Hindlimb muscle (tissue), 1 donor: ENCODE results near the gene OR3A3. TPM values are rescaled to one million over a fixed set of nuclear protein-coding genes. Genes with fewer than 3 reads are reported as not detected.

ENCODE experiments used
- DNase-seq: peaks from one replicate; pipeline ENCODE4 v3.0.0-alpha.2; 2013
- polyA plus RNA-seq: library from polyadenylated mRNA; unstranded; fragments of 120-200 nt; gene quantifications from one replicate; pipeline ENCODE4 v1.2.1, GENCODE V29; 2013; ENCODE audit not compliant: insufficient read length

OR3A3 gene
- polyA plus RNA-seq, 1 donor = not detected

- DNase-seq = no peak
Observed at GRCh38 chr17:3472137-3472536, 61.0 kb downstream of the OR3A3 start.

Other genes starting within 250 kb of the OR3A3 start
- gene OR1A2, start 213.9 kb upstream of the OR3A3 start, polyA plus RNA-seq = not detected
- gene OR1A1, start 203.7 kb upstream of the OR3A3 start, polyA plus RNA-seq = 0.06 TPM
- gene OR3A1, start 113.0 kb upstream of the OR3A3 start, polyA plus RNA-seq = not detected
- gene OR3A2, start 25.1 kb upstream of the OR3A3 start, polyA plus RNA-seq = 0.45 TPM
- gene OR1E1, start 13.0 kb upstream of the OR3A3 start, polyA plus RNA-seq = not detected
- not detected for gene OR1E2, start 22.5 kb downstream of the OR3A3 start, polyA plus RNA-seq
- 0.32 TPM for gene SPATA22, start 60.4 kb downstream of the OR3A3 start, polyA plus RNA-seq
- 4.0 TPM for gene ASPA, start 64.6 kb downstream of the OR3A3 start, polyA plus RNA-seq
- 1.2 TPM for gene TRPV3, start 146.4 kb downstream of the OR3A3 start, polyA plus RNA-seq
- 7.5 TPM for gene TRPV1, start 198.0 kb downstream of the OR3A3 start, polyA plus RNA-seq
- gene SHPK, start 224.9 kb downstream of the OR3A3 start, polyA plus RNA-seq = 7.7 TPM
- 10.4 TPM for gene CTNS, start 225.4 kb downstream of the OR3A3 start, polyA plus RNA-seq